K562 (cell line): ENCODE data around the gene ZNF236.

Source experiments
- NFATC3 ChIP-seq: fragments of 450-650 bp; IDR thresholded peaks from 2 replicates; pipeline ENCODE4 v1.6.1; 2017; ENCODE audit warnings: mild to moderate bottlenecking
- PBX2 ChIP-seq, 2 experiments: IDR thresholded peaks in 1 of 2; conservative IDR thresholded peaks in 1 of 2; 2 replicates each; pipeline ENCODE4 v1.6.1; 2016; ENCODE audit warnings: low read depth in 2 of 2, mild to moderate bottlenecking in 1 of 2, missing compliant biosample characterization in 1 of 2, missing genetic modification characterization in 1 of 2, moderate library complexity in 1 of 2
- PHF20 ChIP-seq: fragments of 450-650 bp; IDR thresholded peaks from 2 replicates; pipeline ENCODE4 v1.6.1; 2018; ENCODE audit not compliant: partially characterized antibody
- PRPF4 ChIP-seq: fragments of 200-400 bp; formaldehyde crosslinking; IDR thresholded peaks from one replicate; pipeline ENCODE4 v1.6.1; 2017; ENCODE audit warnings: low read length, low read depth, mild to moderate bottlenecking; ENCODE audit not compliant: insufficient read depth, poor library complexity, severe bottlenecking
- TBL1XR1 ChIP-seq, 2 experiments: IDR thresholded peaks; 2 replicates each; pipeline ENCODE4 v1.6.1; 2012; ENCODE audit warnings: improper control_type of control experiment in 2 of 2, low read length in 2 of 2, mild to moderate bottlenecking in 1 of 2
- TCF7L2 ChIP-seq: fragments of 150-350 bp; IDR thresholded peaks from 2 replicates; pipeline ENCODE4 v1.6.1; 2016; ENCODE audit warnings: low read depth, mild to moderate bottlenecking, low read length, moderate library complexity
- TF ChIP-seq, protein P1 (sequence below), 2 experiments: fragments of 450-650 bp; formaldehyde crosslinking in 1 of 2; IDR thresholded peaks; 2 replicates each; pipeline versions ENCODE4 v1.4.0 to v1.6.1; 2014 to 2020; ENCODE audit warnings: mild to moderate bottlenecking in 2 of 2, borderline replicate concordance in 1 of 2, low read depth in 1 of 2

- TF ChIP-seq TBL1XR1 (IDR thresholded peaks at IDR 0.05; ENCODE audit: low read length in 2 of 2) (no peak), PHF20 (no peak), PRPF4 (no peak), TCF7L2 (no peak), NFATC3 (no peak), PBX2 (CRISPR knock-in tag; IDR thresholded peaks at IDR 0.05; ENCODE audit: low read depth) (no peak), PBX2 (tag; conservative IDR thresholded peaks at IDR 0.05; ENCODE audit: low read depth) (no peak)
- TF ChIP-seq, protein P1, sequence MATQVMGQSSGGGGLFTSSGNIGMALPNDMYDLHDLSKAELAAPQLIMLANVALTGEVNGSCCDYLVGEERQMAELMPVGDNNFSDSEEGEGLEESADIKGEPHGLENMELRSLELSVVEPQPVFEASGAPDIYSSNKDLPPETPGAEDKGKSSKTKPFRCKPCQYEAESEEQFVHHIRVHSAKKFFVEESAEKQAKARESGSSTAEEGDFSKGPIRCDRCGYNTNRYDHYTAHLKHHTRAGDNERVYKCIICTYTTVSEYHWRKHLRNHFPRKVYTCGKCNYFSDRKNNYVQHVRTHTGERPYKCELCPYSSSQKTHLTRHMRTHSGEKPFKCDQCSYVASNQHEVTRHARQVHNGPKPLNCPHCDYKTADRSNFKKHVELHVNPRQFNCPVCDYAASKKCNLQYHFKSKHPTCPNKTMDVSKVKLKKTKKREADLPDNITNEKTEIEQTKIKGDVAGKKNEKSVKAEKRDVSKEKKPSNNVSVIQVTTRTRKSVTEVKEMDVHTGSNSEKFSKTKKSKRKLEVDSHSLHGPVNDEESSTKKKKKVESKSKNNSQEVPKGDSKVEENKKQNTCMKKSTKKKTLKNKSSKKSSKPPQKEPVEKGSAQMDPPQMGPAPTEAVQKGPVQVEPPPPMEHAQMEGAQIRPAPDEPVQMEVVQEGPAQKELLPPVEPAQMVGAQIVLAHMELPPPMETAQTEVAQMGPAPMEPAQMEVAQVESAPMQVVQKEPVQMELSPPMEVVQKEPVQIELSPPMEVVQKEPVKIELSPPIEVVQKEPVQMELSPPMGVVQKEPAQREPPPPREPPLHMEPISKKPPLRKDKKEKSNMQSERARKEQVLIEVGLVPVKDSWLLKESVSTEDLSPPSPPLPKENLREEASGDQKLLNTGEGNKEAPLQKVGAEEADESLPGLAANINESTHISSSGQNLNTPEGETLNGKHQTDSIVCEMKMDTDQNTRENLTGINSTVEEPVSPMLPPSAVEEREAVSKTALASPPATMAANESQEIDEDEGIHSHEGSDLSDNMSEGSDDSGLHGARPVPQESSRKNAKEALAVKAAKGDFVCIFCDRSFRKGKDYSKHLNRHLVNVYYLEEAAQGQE (IDR thresholded peaks at IDR 0.05; ENCODE audit: borderline replicate concordance) = no peak
- TF ChIP-seq, protein P1 (CRISPR knock-in tag; IDR thresholded peaks at IDR 0.05; ENCODE audit: low read depth) = no peak
These were observed 184.9 kb downstream of the ZNF236 start for GRCh38 chr18:77007251-77007650.
